ENCODE measurements around the gene CAMSAP1.

CAMSAP1 gene

GRCh38 chr9:135774239-135774747 is 133.1 kb downstream of the CAMSAP1 start:
- DNase-seq (ENCODE audit: low spot score): no peak

- DNase-seq (ENCODE audit: low spot score): no peak
Measured at GRCh38 chr9:135773530-135774238, 133.7 kb downstream of the CAMSAP1 start.

- no peak for DNase-seq (ENCODE audit: low spot score)
Measured at GRCh38 chr9:135772702-135773493, 134.4 kb downstream of the CAMSAP1 start.

GRCh38 chr9:135772056-135772646 is 135.2 kb downstream of the CAMSAP1 start:
- no peak for DNase-seq (ENCODE audit: low spot score)

- DNase-seq (ENCODE audit: low spot score): no peak
Measured at GRCh38 chr9:135771401-135772051, 135.8 kb downstream of the CAMSAP1 start.

- no peak for DNase-seq (ENCODE audit: low spot score)
Measured at GRCh38 chr9:135770771-135771170, 136.6 kb downstream of the CAMSAP1 start.

GRCh38 chr9:135770203-135770535 is 137.2 kb downstream of the CAMSAP1 start:
- DNase-seq (ENCODE audit: low spot score): no peak

- DNase-seq (ENCODE audit: low spot score): no peak
Measured at GRCh38 chr9:135769489-135770202, 137.7 kb downstream of the CAMSAP1 start.

- no peak for DNase-seq (ENCODE audit: low spot score)
Measured at GRCh38 chr9:135768516-135769218, 138.7 kb downstream of the CAMSAP1 start.

- no peak for DNase-seq (ENCODE audit: low spot score)
Measured at GRCh38 chr9:135766707-135767106, 140.6 kb downstream of the CAMSAP1 start.

GRCh38 chr9:135766251-135766650 is 141.1 kb downstream of the CAMSAP1 start:
- DNase-seq (ENCODE audit: low spot score): no peak

- no peak for DNase-seq (ENCODE audit: low spot score)
Measured at GRCh38 chr9:135765416-135765815, 141.9 kb downstream of the CAMSAP1 start.

GRCh38 chr9:135764731-135765130 is 142.6 kb downstream of the CAMSAP1 start:
- DNase-seq (ENCODE audit: low spot score): no peak

GRCh38 chr9:135763716-135764446 is 143.5 kb downstream of the CAMSAP1 start:
- no peak for DNase-seq (ENCODE audit: low spot score)

- no peak for DNase-seq (ENCODE audit: low spot score)
Measured at GRCh38 chr9:135762921-135763320, 144.4 kb downstream of the CAMSAP1 start.

GRCh38 chr9:135761845-135762168 is 145.5 kb downstream of the CAMSAP1 start:
- no peak for DNase-seq (ENCODE audit: low spot score)

GRCh38 chr9:135761150-135761844 is 146.0 kb downstream of the CAMSAP1 start:
- DNase-seq (ENCODE audit: low spot score): no peak

GRCh38 chr9:135760465-135760864 is 146.9 kb downstream of the CAMSAP1 start:
- DNase-seq (ENCODE audit: low spot score): no peak

- DNase-seq (ENCODE audit: low spot score): no peak
Measured at GRCh38 chr9:135759676-135760300, 147.6 kb downstream of the CAMSAP1 start.

Data from Ammon's horn (tissue), 1 donor.